ENCODE results near the gene EBF4. TPM values are rescaled to one million over a fixed set of nuclear protein-coding genes. Genes with fewer than 3 reads are reported as not detected.

Gene EBF4
- total RNA-seq, 2 experiments from 2014 or later: 0.27 to 0.64 TPM

GRCh38 chr20:2708073-2708415 is 15.5 kb downstream of the EBF4 start:
- no peaks in the 10 kb centered on the region for H3K9me3 Mint-ChIP-seq
- no peak overlapping the region for H3K27ac Mint-ChIP-seq
- H3K4me3 Mint-ChIP-seq: no peak overlapping the region
- CTCF ChIA-PET: interaction anchor here (1.6 to 1.7 kb wide), 2 partner anchors 9 to 22 kb away, joined by 3 to 4 read pairs; no protein-coding TSS in a partner anchor
- DNase-seq: no peak
- H3K4me1 Mint-ChIP-seq: peaks cover 9% of the 10 kb centered on the region
- H3K27me3 Mint-ChIP-seq: no peaks in the 10 kb centered on the region
- H3K36me3 Mint-ChIP-seq (ENCODE audit: low read depth): no peaks in the 10 kb centered on the region
- POLR2A ChIA-PET: no interaction called here

GRCh38 chr20:2708665-2709064 is 16.1 kb downstream of the EBF4 start:
- Mint-ChIP-seq H3K27me3 (no peaks in the 10 kb centered on the region), H3K27ac (no peak overlapping the region), H3K36me3 (ENCODE audit: low read depth) (no peaks in the 10 kb centered on the region), H3K4me1 (peaks cover 9% of the 10 kb centered on the region), H3K4me3 (no peak overlapping the region), H3K9me3 (no peaks in the 10 kb centered on the region)
- ChIA-PET CTCF (interaction anchor here (1.0 to 2.0 kb wide), 4 partner anchors 8 to 23 kb away, joined by 3 to 5 read pairs (median 4); no protein-coding TSS in a partner anchor), POLR2A (interaction anchor here (0.5 kb wide), 1 partner anchor 264 kb away, joined by 3 read pairs; no protein-coding TSS in a partner anchor)
- DNase-seq: no peak

- no peaks in the 10 kb centered on the region for H3K9me3 Mint-ChIP-seq
- peaks cover 9% of the 10 kb centered on the region for H3K4me1 Mint-ChIP-seq
- no peak overlapping the region for H3K27ac Mint-ChIP-seq
- no peaks in the 10 kb centered on the region for H3K27me3 Mint-ChIP-seq
- H3K4me3 Mint-ChIP-seq: no peak overlapping the region
- no peak for DNase-seq
- CTCF ChIA-PET: interaction anchor here (1.0 to 2.0 kb wide), 3 partner anchors 9 to 24 kb away, joined by 3 to 5 read pairs (median 3); no protein-coding TSS in a partner anchor
- H3K36me3 Mint-ChIP-seq (ENCODE audit: low read depth): no peaks in the 10 kb centered on the region
- POLR2A ChIA-PET: no interaction called here
Measured at GRCh38 chr20:2709205-2709981, 16.8 kb downstream of the EBF4 start.

- Mint-ChIP-seq H3K4me3 (no peak overlapping the region), H3K9me3 (no peaks in the 10 kb centered on the region), H3K36me3 (ENCODE audit: low read depth) (no peaks in the 10 kb centered on the region), H3K4me1 (no peaks in the 10 kb centered on the region), H3K27me3 (peaks cover 2% of the 10 kb centered on the region), H3K27ac (no peak overlapping the region)
- no peak for DNase-seq
- ChIA-PET CTCF (interaction anchor here (1.1 to 1.2 kb wide), 2 partner anchors 11 to 12 kb away, joined by 3 to 4 read pairs; no protein-coding TSS in a partner anchor), POLR2A (no interaction called here)
Measured at GRCh38 chr20:2713285-2713684, 20.7 kb downstream of the EBF4 start.

GRCh38 chr20:2729251-2729713 is 36.7 kb downstream of the EBF4 start:
- ChIA-PET CTCF (interaction anchor here (1.0 to 2.2 kb wide), 9 partner anchors 11 to 83 kb away, joined by 3 to 7 read pairs (median 4); no protein-coding TSS in a partner anchor), POLR2A (interaction anchor here (0.6 kb wide), 1 partner anchor 69 kb away, joined by 3 read pairs; no protein-coding TSS in a partner anchor)
- peak overlapping the region; percentile 88 for H3K27ac Mint-ChIP-seq
- H3K9me3 Mint-ChIP-seq: peaks cover 10% of the 10 kb centered on the region
- peaks cover 15% of the 10 kb centered on the region for H3K27me3 Mint-ChIP-seq
- peaks cover 11% of the 10 kb centered on the region for H3K4me1 Mint-ChIP-seq
- H3K4me3 Mint-ChIP-seq: peak overlapping the region; percentile 8
- DNase-seq: peak; percentile 43
- H3K36me3 Mint-ChIP-seq (ENCODE audit: low read depth): peaks cover 8% of the 10 kb centered on the region

GRCh38 chr20:2729791-2730190 is 37.2 kb downstream of the EBF4 start:
- Mint-ChIP-seq H3K27ac (peak overlapping the region; percentile 88), H3K36me3 (ENCODE audit: low read depth) (peaks cover 8% of the 10 kb centered on the region), H3K4me3 (no peak overlapping the region), H3K4me1 (peaks cover 11% of the 10 kb centered on the region), H3K9me3 (peaks cover 10% of the 10 kb centered on the region), H3K27me3 (peaks cover 16% of the 10 kb centered on the region)
- ChIA-PET POLR2A (interaction anchor here (0.6 kb wide), 1 partner anchor 69 kb away, joined by 3 read pairs; no protein-coding TSS in a partner anchor), CTCF (interaction anchor here (1.0 to 2.2 kb wide), 9 partner anchors 10 to 83 kb away, joined by 3 to 7 read pairs (median 4); no protein-coding TSS in a partner anchor)
- no peak for DNase-seq

DNA sequence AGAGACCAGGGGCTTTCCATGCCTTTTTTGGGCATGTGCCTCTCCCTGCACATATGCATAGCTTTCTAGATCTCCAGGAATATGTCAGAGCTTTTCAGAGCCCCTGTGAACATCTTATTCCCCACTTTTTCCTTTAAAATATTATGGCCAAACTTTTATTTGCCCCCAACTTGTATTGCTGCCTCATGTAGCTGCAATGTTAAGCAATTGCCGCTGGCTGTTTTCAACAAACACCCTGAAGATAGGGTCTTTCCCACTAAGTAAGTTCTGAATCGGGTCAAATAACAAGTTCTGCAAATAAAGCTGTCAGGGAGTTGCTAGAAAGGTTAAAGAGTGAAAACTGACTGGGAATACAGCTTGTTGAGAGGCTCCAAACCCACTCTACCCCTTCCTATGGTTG is 42.3 kb downstream of the EBF4 start:
- DNase-seq: no peak
- H3K9me3 Mint-ChIP-seq: peaks cover 10% of the 10 kb centered on the region
- H3K36me3 Mint-ChIP-seq (ENCODE audit: low read depth): peaks cover 8% of the 10 kb centered on the region
- no peak overlapping the region for H3K27ac Mint-ChIP-seq
- POLR2A ChIA-PET: no interaction called here
- CTCF ChIA-PET: no interaction called here
- no peak overlapping the region for H3K4me3 Mint-ChIP-seq
- H3K27me3 Mint-ChIP-seq: peaks cover 9% of the 10 kb centered on the region
- H3K4me1 Mint-ChIP-seq: peaks cover 5% of the 10 kb centered on the region

GRCh38 chr20:2736441-2736840 is 43.9 kb downstream of the EBF4 start:
- Mint-ChIP-seq H3K36me3 (ENCODE audit: low read depth) (peaks cover 8% of the 10 kb centered on the region), H3K27ac (no peak overlapping the region), H3K4me3 (no peak overlapping the region), H3K27me3 (peaks cover 9% of the 10 kb centered on the region), H3K9me3 (peaks cover 4% of the 10 kb centered on the region), H3K4me1 (peaks cover 13% of the 10 kb centered on the region)
- DNase-seq: no peak
- CTCF ChIA-PET: no interaction called here
- POLR2A ChIA-PET: no interaction called here

GRCh38 chr20:2738331-2739041 is 45.9 kb downstream of the EBF4 start:
- ChIA-PET CTCF (no interaction called here), POLR2A (no interaction called here)
- no peak for DNase-seq
- Mint-ChIP-seq H3K4me3 (no peak overlapping the region), H3K27me3 (peaks cover 10% of the 10 kb centered on the region), H3K9me3 (no peaks in the 10 kb centered on the region), H3K36me3 (ENCODE audit: low read depth) (no peaks in the 10 kb centered on the region), H3K4me1 (peaks cover 32% of the 10 kb centered on the region), H3K27ac (no peak overlapping the region)

DNA sequence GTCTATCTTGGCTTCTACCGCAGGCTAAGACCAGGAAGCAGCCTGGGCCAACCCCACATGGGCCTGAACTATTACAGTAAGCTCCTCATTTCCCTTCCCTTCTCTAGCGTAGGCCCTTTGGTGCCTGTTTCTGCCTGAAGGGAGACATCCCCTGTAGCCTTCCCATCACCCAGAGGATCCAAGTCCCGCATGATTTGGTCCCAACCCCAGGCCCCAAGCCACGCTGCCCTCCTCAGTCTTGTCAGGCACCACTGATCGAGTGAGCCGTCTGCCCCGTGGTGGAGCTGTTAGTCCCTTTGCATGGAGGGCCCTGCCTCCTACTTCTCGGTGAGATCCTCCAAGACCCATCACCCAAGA is 46.4 kb downstream of the EBF4 start:
- H3K9me3 Mint-ChIP-seq: no peaks in the 10 kb centered on the region
- peaks cover 32% of the 10 kb centered on the region for H3K4me1 Mint-ChIP-seq
- ChIA-PET CTCF (no interaction called here), POLR2A (no interaction called here)
- no peak for DNase-seq
- H3K27ac Mint-ChIP-seq: no peak overlapping the region
- no peak overlapping the region for H3K4me3 Mint-ChIP-seq
- no peaks in the 10 kb centered on the region for H3K36me3 Mint-ChIP-seq (ENCODE audit: low read depth)
- peaks cover 12% of the 10 kb centered on the region for H3K27me3 Mint-ChIP-seq

GRCh38 chr20:2740702-2741101 is 48.1 kb downstream of the EBF4 start:
- no peak for DNase-seq
- Mint-ChIP-seq H3K36me3 (ENCODE audit: low read depth) (no peaks in the 10 kb centered on the region), H3K4me3 (no peak overlapping the region), H3K27ac (peak overlapping the region; percentile 87), H3K4me1 (peaks cover 32% of the 10 kb centered on the region), H3K27me3 (peaks cover 10% of the 10 kb centered on the region), H3K9me3 (no peaks in the 10 kb centered on the region)
- POLR2A ChIA-PET: interaction anchor here (1.4 kb wide), 1 partner anchor 52 kb away, joined by 4 read pairs; no protein-coding TSS in a partner anchor
- CTCF ChIA-PET: interaction anchor here (0.5 to 5.1 kb wide), 7 partner anchors 11 to 67 kb away, joined by 3 to 34 read pairs (median 5); no protein-coding TSS in a partner anchor

DNA sequence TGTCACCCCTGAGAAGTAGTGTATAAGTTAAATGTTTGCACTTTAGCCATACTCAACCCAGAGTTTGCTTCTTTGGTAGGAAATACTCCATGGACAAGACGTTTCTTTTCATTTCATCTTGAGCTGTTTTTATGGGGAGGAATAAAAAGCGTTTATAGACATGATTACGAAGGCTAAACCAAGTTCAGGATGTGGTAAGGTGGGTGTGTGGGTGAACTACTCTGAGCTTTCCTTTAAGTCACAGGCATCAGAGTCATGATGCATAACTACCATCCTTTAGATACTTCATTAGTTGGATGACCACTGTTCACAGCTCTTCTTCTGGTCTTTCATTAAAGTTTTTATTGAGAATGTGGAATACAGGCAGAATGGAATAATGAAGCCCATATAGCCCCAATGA is 48.9 kb downstream of the EBF4 start:
- Mint-ChIP-seq H3K4me3 (peak overlapping the region; percentile 31), H3K27me3 (peaks cover 12% of the 10 kb centered on the region), H3K9me3 (no peaks in the 10 kb centered on the region), H3K4me1 (peaks cover 32% of the 10 kb centered on the region), H3K36me3 (ENCODE audit: low read depth) (no peaks in the 10 kb centered on the region), H3K27ac (peak overlapping the region; percentile 87)
- CTCF ChIA-PET: interaction anchor here (0.6 to 5.1 kb wide), 9 partner anchors 9 to 56 kb away, joined by 3 to 34 read pairs (median 4); no protein-coding TSS in a partner anchor
- peak; percentile 68 for DNase-seq
- POLR2A ChIA-PET: interaction anchor here (1.4 kb wide), 1 partner anchor 53 kb away, joined by 4 read pairs; no protein-coding TSS in a partner anchor

All from activated CD4-positive, alpha-beta T cell treated with anti-CD3 and anti-CD28 coated beads, Interleukin-2, amount 10 ng/mL, durations not matched to agents 7 days and 5 days (primary cell).